Fibroblast of lung (primary cell): ENCODE measurements around the gene NUAK2. TPM values are rescaled to one million over a fixed set of nuclear protein-coding genes. Genes with fewer than 3 reads are reported as not detected.

ENCODE experiments used
- DNase-seq, 2 donors: peaks; one replicate each; pipeline versions ENCODE4 v3.0.0 to v3.0.0-alpha.2; 2010; ENCODE audit warnings: low read depth in 2 of 2
- H2AFZ ChIP-seq: 2 replicates; pipeline ENCODE4 v1.5.1; 2012; ENCODE audit warnings: low read length, control low read depth, inconsistent platforms
- H3K27ac ChIP-seq: 2 replicates; pipeline ENCODE4 v1.5.1; 2011; ENCODE audit warnings: low read length, control low read depth; ENCODE audit not compliant: insufficient read depth
- H3K27me3 ChIP-seq: 2 replicates; pipeline ENCODE4 v1.5.1; 2011; ENCODE audit warnings: mild to moderate bottlenecking, low read length; ENCODE audit not compliant: control insufficient read depth, insufficient read depth
- H3K36me3 ChIP-seq: 2 replicates; pipeline ENCODE4 v1.5.1; 2011; ENCODE audit warnings: low read length; ENCODE audit not compliant: control insufficient read depth, insufficient read depth
- H3K4me1 ChIP-seq: 2 replicates; pipeline ENCODE4 v1.5.1; 2011; ENCODE audit warnings: low read length; ENCODE audit not compliant: control insufficient read depth, insufficient read depth; ENCODE audit errors: extremely low read depth
- H3K4me2 ChIP-seq: 2 replicates; pipeline ENCODE4 v1.5.1; 2011; ENCODE audit warnings: low read length, control low read depth; ENCODE audit not compliant: insufficient read depth; ENCODE audit errors: extremely low read depth
- H3K4me3 ChIP-seq, 4 experiments: fragments of 200-600 bp in 1 of 4; sonication (generic) in 1 of 4; replicated peaks in 1 of 4; 2 replicates each; pipeline ENCODE4 v1.5.1; 2011 to 2016; ENCODE audit warnings: low read length in 4 of 4, low read depth in 3 of 4, mild to moderate bottlenecking in 3 of 4, control low read depth in 2 of 4, inconsistent platforms in 1 of 4, mixed read lengths in 1 of 4; ENCODE audit not compliant: insufficient read depth in 1 of 4; ENCODE audit errors: control extremely low read depth in 1 of 4
- H3K79me2 ChIP-seq: 2 replicates; pipeline ENCODE4 v1.5.1; 2012; ENCODE audit warnings: mild to moderate bottlenecking, low read length, inconsistent platforms; ENCODE audit not compliant: control insufficient read depth, insufficient read depth
- H3K9ac ChIP-seq: 2 replicates; pipeline ENCODE4 v1.5.1; 2011; ENCODE audit warnings: mild to moderate bottlenecking, low read length, control low read depth; ENCODE audit not compliant: insufficient read depth
- H3K9me3 ChIP-seq: 2 replicates; pipeline ENCODE4 v1.5.1; 2012; ENCODE audit warnings: low read depth, low read length; ENCODE audit not compliant: control insufficient read depth, insufficient read depth
- H4K20me1 ChIP-seq: 2 replicates; pipeline ENCODE4 v1.5.1; 2011; ENCODE audit warnings: low read length; ENCODE audit not compliant: control insufficient read depth, insufficient read depth; ENCODE audit errors: extremely low read depth
- EZH2 ChIP-seq: IDR thresholded peaks from 2 replicates; pipeline ENCODE4 v1.5.1; 2012; ENCODE audit warnings: low read length, control low read depth, mild to moderate bottlenecking; ENCODE audit errors: missing control alignments
- polyA plus RNA-seq, 2 donors: library from polyadenylated mRNA; depleted of rRNA in 1 of 2; stranded (reverse) in 1 of 2; unstranded in 1 of 2; fragments of >200 nt; gene quantifications; 2 replicates each; pipeline ENCODE4 v1.2.1, GENCODE V29; 2011 to 2012; ENCODE audit warnings: missing spikeins in 1 of 2
- total RNA-seq: library from RNA; depleted of rRNA; stranded (reverse); fragments of >200 nt; gene quantifications from 2 replicates; pipeline ENCODE4 v1.2.1, GENCODE V29; 2014
- TF ChIP-seq, protein P1 (sequence below), 2 donors: IDR thresholded peaks in 1 of 2; conservative IDR thresholded peaks in 1 of 2; 1 replicate in 1 of 2; 2 replicates in 1 of 2; pipeline ENCODE4 v1.5.1; 2011 to 2012; ENCODE audit warnings: low read length in 2 of 2, control low read depth in 1 of 2, inconsistent platforms in 1 of 2, low read depth in 1 of 2, mild to moderate bottlenecking in 1 of 2

Gene NUAK2
- total and polyA plus RNA-seq, 2 donors (not counting 1 experiment from before 2014, with no cell fraction given), result 1.7 to 4.9 TPM

DNA sequence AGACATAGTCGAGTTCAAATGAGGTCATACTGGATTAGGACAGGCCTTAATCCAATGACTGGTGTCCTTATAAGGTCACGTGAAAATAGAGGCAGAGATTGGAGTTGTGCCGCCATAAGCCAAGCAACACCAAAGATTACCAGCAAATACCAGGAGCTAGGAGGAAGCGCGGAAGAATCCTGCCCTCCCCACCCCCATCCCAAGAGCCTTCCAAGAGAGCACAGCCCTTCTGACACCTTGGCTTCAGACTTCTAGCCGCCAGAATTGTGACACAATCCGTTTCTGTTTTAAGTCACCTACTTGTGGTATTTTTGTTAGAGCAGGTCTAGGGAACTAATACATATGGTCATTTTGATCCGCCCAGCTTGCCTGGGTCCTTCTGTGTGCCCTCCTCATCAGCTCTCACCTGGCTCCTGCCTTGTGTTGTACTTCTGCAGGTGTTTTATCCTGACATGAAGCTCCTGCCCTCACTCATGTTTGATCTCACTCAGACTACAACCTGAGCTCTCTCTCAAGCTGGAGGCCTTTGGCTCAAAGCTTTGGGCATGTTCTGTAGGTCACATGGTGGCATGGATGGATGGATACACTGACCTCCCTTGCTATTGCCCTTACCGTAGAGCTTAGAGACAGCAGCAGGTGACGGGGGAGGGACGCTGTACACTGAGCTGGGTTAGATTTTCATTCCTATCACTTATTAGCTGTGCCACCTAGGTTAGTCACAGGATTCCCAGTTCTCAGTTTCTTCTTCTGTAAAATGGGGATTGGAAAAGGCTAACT lies 10.7 kb upstream of the NUAK2 start:
- Histone ChIP-seq H3K4me2 (no peak overlapping the region), H3K4me1 (no peaks in the 10 kb centered on the region), H3K9me3 (no peaks in the 10 kb centered on the region), H3K79me2 (no peaks in the 10 kb centered on the region), H3K36me3 (no peaks in the 10 kb centered on the region), H3K9ac (no peak overlapping the region), H3K27me3 (peaks cover 35% of the 10 kb centered on the region), H3K4me3 (no peak overlapping the region), H2AFZ (no peak overlapping the region), H3K27ac (no peak overlapping the region), H4K20me1 (no peaks in the 10 kb centered on the region)
- DNase-seq, result no peak
- TF ChIP-seq, protein P1, sequence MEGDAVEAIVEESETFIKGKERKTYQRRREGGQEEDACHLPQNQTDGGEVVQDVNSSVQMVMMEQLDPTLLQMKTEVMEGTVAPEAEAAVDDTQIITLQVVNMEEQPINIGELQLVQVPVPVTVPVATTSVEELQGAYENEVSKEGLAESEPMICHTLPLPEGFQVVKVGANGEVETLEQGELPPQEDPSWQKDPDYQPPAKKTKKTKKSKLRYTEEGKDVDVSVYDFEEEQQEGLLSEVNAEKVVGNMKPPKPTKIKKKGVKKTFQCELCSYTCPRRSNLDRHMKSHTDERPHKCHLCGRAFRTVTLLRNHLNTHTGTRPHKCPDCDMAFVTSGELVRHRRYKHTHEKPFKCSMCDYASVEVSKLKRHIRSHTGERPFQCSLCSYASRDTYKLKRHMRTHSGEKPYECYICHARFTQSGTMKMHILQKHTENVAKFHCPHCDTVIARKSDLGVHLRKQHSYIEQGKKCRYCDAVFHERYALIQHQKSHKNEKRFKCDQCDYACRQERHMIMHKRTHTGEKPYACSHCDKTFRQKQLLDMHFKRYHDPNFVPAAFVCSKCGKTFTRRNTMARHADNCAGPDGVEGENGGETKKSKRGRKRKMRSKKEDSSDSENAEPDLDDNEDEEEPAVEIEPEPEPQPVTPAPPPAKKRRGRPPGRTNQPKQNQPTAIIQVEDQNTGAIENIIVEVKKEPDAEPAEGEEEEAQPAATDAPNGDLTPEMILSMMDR (conservative IDR thresholded peaks at IDR 0.05 in 1 of 2, IDR thresholded peaks at IDR 0.05 in 1 of 2; ENCODE audit: low read depth in 1 of 2, low read length in 2 of 2), result no peak
- TF ChIP-seq EZH2, result no peak

DNA sequence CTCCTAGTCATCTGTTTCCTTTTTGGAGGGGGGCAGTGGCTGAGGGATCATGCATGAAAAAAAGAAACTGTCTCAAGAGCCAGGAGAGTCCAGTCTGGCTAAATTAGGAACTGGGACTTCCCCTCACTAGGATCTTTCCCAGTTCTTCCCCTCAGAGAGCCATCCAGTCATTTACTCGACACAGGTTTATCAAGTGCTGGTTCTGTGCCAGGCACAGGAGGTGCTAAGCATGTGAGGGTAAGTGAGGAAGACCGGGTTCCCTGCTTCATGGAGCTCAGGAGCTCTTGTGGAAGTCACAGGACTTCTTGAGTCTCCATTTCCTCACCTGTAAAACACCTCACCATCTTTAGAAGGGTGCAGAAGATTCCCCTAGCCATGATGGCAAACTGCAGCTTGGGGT lies 8.6 kb upstream of the NUAK2 start:
- no peak for DNase-seq
- Histone ChIP-seq H3K36me3 (no peaks in the 10 kb centered on the region), H3K79me2 (no peaks in the 10 kb centered on the region), H3K9ac (no peak overlapping the region), H3K9me3 (no peaks in the 10 kb centered on the region), H2AFZ (no peak overlapping the region), H3K27me3 (peaks cover 38% of the 10 kb centered on the region), H3K4me3 (no peak overlapping the region), H3K4me2 (no peak overlapping the region), H3K27ac (no peak overlapping the region), H4K20me1 (no peaks in the 10 kb centered on the region), H3K4me1 (peaks cover 1% of the 10 kb centered on the region)
- TF ChIP-seq, protein P1 (conservative IDR thresholded peaks at IDR 0.05 in 1 of 2, IDR thresholded peaks at IDR 0.05 in 1 of 2; ENCODE audit: low read depth in 1 of 2, low read length in 2 of 2), result no peak
- TF ChIP-seq EZH2, result no peak

DNA sequence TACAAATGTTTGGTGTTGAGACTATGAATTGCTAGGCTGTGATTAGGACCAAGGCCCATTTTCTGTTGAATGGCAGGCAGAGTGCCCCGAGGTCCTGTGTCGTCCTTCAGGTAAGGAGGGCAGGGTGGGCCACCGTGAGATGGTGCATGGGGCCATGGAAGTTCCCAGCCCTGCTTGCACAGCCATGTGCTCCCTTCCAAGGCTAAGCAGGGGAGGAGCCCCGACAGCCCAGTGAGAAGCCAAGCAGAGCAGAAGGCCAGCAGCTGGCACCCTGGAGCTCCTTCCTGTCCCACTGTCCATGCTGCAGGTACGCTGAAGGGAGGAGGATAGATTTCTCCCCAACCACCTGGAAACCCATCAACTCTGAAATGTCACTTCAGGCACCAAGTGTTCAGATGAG lies 8.2 kb upstream of the NUAK2 start:
- Histone ChIP-seq H3K4me1 (peaks cover 5% of the 10 kb centered on the region), H3K27me3 (peaks cover 36% of the 10 kb centered on the region), H3K4me3 (no peak overlapping the region), H4K20me1 (no peaks in the 10 kb centered on the region), H3K9ac (no peak overlapping the region), H3K79me2 (no peaks in the 10 kb centered on the region), H2AFZ (no peak overlapping the region), H3K27ac (no peak overlapping the region), H3K36me3 (no peaks in the 10 kb centered on the region), H3K4me2 (no peak overlapping the region), H3K9me3 (no peaks in the 10 kb centered on the region)
- DNase-seq, result no peak
- TF ChIP-seq, protein P1 (conservative IDR thresholded peaks at IDR 0.05 in 1 of 2, IDR thresholded peaks at IDR 0.05 in 1 of 2; ENCODE audit: low read depth in 1 of 2, low read length in 2 of 2), result no peak
- TF ChIP-seq EZH2, result no peak
